H1 (cell line): ENCODE data around the gene MYH11. TPM values are rescaled to one million over a fixed set of nuclear protein-coding genes. Genes with fewer than 3 reads are reported as not detected.

ENCODE experiments used
- CBX5 ChIP-seq: fragments of 300-800, 300-1000 bp; sonication (generic); IDR thresholded peaks from 2 replicates; pipeline ENCODE4 v1.7.1; 2016; ENCODE audit warnings: antibody characterized with exemption, low read length, low read depth
- GABPA ChIP-seq: IDR thresholded peaks from 2 replicates; pipeline ENCODE4 v1.6.1; 2011; ENCODE audit warnings: mild to moderate bottlenecking, low read length, moderate library complexity, borderline replicate concordance; ENCODE audit not compliant: insufficient read depth
- POLR2AphosphoS5 ChIP-seq: IDR thresholded peaks from 2 replicates; pipeline ENCODE4 v1.6.1; 2011; ENCODE audit warnings: low read depth, low read length
- SIN3A ChIP-seq, 2 experiments: IDR thresholded peaks in 1 of 2; conservative IDR thresholded peaks in 1 of 2; 2 replicates each; pipeline ENCODE4 v1.6.1; 2011 to 2012; ENCODE audit warnings: low read length in 2 of 2, improper control_type of control experiment in 1 of 2, low read depth in 1 of 2, mild to moderate bottlenecking in 1 of 2
- SP1 ChIP-seq: IDR thresholded peaks from 2 replicates; pipeline ENCODE4 v1.6.1; 2011; ENCODE audit warnings: low read depth, low read length
- SP2 ChIP-seq: IDR thresholded peaks from 2 replicates; pipeline ENCODE4 v1.6.1; 2012; ENCODE audit warnings: mild to moderate bottlenecking, low read length, inconsistent platforms
- TCF12 ChIP-seq: IDR thresholded peaks from 2 replicates; pipeline ENCODE4 v1.6.1; 2011; ENCODE audit warnings: low read depth, mild to moderate bottlenecking, low read length
- ZNF274 ChIP-seq: IDR thresholded peaks from 2 replicates; pipeline ENCODE4 v1.7.0; 2012; ENCODE audit warnings: low read length, borderline replicate concordance; ENCODE audit errors: extremely low read depth
- polyA plus RNA-seq, 7 experiments: library from polyadenylated mRNA; depleted of rRNA in 3 of 7; stranded (reverse) in 5 of 7; unstranded in 2 of 7; fragments of >200 nt in 5 of 7; fragments of 200-250 nt in 2 of 7; gene quantifications; 1 replicate in 5 of 7; 2 replicates in 1 of 7; 4 replicates in 1 of 7; pipeline versions ENCODE4 v1.2.1 to v1.2.3, GENCODE V29; 2011 to 2013; ENCODE audit warnings: missing spikeins in 2 of 7, mixed read lengths in 2 of 7
- total RNA-seq: library from RNA; stranded (reverse); fragmentation: NEBNext Ultra II Directional; extraction: Animal tissue kit (Norgen Biotek cat#: 25700); gene quantifications from 2 replicates; pipeline ENCODE4 v1.2.1, GENCODE V29; 2021
- TF ChIP-seq, protein P1 (sequence below): IDR thresholded peaks from 2 replicates; pipeline ENCODE4 v1.6.1; 2011; ENCODE audit warnings: low read depth, mild to moderate bottlenecking, low read length; ENCODE audit not compliant: insufficient read depth

The MYH11 gene
- total and polyA plus RNA-seq, 2 of the 8 experiments (the other 6 are each of a cell fraction or from before 2014, with no cell fraction given), result 0.11 to 0.78 TPM

DNA sequence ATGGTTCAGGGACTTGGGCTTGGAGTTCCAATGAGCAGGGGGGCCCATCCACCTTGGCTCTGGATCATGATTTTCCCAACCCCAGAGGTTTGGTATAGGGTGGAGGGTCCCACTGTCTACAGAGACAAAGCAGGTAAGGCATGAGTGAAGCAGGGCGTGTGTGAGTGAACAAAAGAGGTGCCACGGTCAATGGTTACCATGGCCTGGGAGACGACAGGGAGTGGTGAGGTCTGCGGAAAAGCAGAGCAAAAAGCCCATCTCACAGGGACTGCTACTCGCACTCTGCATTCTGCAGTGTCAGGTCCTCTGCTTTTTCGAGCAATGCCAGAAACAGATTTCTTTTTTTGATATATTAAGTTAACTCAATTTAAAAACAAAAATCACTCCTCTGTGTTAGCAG, 24.6 kb downstream of the MYH11 start (continued):
- no peak for TF ChIP-seq GABPA
- TF ChIP-seq SIN3A (conservative IDR thresholded peaks at IDR 0.05 in 1 of 2, IDR thresholded peaks at IDR 0.05 in 1 of 2; ENCODE audit: low read depth in 1 of 2, low read length in 2 of 2), result no peak
- TF ChIP-seq ZNF274, result no peak
- no peak for TF ChIP-seq SP1
- no peak for TF ChIP-seq CBX5
- TF ChIP-seq, protein P1, sequence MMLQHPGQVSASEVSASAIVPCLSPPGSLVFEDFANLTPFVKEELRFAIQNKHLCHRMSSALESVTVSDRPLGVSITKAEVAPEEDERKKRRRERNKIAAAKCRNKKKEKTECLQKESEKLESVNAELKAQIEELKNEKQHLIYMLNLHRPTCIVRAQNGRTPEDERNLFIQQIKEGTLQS, result no peak
- no peak for TF ChIP-seq TCF12
- no peak for TF ChIP-seq POLR2AphosphoS5
- TF ChIP-seq SP2, result no peak
